Subcutaneous adipose tissue (tissue), 4 donors: ENCODE measurements around the gene FBXL17. TPM values are rescaled to one million over a fixed set of nuclear protein-coding genes. Genes with fewer than 3 reads are reported as not detected.

ENCODE experiments used
- total RNA-seq, 4 donors: library from RNA; depleted of rRNA; stranded (reverse); fragments of >200 nt; gene quantifications; one replicate each; pipeline ENCODE4 v1.1.0, GENCODE V29; 2016
- TF ChIP-seq, protein P1 (sequence below): fragments of 450-650 bp; IDR thresholded peaks from one replicate; pipeline ENCODE4 v1.5.1; 2016; ENCODE audit warnings: low read depth, mild to moderate bottlenecking, control low read depth, antibody characterized with exemption, moderate library complexity

FBXL17 gene
- total RNA-seq, 4 donors from 2014 or later: 19.4 to 22.2 (median 21.3) TPM

DNA sequence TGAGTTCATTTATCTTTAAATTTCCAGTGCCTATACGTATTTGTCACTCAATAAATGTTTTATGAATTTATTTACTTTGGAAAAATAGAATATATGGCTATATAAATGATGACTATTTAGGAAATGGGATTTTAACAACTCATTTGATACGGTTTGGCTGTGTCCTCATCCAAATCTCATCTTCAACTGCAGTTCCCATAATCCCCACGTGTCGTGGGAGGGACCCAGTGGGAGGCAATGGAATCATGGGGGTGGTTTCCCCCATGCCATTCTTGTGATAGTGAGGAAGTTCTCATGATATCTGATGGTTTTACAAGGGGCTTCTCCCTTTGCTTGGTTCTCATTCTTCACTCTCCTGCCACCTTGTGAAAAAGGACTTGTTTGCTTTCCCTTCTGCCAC lies 523.6 kb downstream of the FBXL17 start:
- TF ChIP-seq, protein P1, sequence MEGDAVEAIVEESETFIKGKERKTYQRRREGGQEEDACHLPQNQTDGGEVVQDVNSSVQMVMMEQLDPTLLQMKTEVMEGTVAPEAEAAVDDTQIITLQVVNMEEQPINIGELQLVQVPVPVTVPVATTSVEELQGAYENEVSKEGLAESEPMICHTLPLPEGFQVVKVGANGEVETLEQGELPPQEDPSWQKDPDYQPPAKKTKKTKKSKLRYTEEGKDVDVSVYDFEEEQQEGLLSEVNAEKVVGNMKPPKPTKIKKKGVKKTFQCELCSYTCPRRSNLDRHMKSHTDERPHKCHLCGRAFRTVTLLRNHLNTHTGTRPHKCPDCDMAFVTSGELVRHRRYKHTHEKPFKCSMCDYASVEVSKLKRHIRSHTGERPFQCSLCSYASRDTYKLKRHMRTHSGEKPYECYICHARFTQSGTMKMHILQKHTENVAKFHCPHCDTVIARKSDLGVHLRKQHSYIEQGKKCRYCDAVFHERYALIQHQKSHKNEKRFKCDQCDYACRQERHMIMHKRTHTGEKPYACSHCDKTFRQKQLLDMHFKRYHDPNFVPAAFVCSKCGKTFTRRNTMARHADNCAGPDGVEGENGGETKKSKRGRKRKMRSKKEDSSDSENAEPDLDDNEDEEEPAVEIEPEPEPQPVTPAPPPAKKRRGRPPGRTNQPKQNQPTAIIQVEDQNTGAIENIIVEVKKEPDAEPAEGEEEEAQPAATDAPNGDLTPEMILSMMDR: no peak

DNA sequence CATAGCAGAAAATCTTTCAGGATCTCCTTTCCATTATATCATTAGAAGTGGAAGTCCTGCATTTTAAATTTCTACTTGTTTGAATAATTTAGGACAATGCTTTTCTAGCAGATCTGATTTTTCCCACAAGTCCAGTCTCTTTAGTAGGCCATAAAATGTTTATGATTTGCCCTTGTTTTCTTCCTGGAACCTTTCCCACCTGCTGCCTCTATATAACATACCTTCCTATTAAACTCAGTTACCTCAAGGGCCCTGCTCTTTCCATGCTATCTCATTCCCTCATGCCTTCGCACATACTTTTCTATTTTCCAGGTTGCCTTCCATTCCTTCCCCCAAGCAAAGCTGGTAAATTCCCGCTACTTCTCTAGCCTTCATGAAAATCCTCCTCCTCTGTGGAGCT lies 524.1 kb downstream of the FBXL17 start:
- TF ChIP-seq, protein P1: no peak

DNA sequence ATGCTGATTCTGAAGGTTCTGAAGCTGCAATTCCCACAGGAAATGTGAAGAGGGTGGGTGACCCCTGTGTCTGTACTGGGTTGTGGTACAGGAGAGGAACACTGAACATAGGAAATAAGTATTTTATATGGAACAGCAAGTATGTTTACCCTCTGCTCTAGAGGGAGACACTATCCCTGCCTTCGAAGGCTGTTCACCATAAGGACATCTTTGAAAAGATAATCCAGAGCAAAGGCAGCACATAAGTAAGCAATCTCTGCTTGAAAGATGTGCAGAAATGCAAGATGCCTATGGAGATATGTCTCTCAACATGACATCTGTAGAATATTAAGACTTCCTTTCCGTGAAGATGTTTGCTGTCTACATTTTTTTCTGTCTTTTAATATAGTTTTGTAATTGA lies 526.7 kb downstream of the FBXL17 start:
- TF ChIP-seq, protein P1: no peak

DNA sequence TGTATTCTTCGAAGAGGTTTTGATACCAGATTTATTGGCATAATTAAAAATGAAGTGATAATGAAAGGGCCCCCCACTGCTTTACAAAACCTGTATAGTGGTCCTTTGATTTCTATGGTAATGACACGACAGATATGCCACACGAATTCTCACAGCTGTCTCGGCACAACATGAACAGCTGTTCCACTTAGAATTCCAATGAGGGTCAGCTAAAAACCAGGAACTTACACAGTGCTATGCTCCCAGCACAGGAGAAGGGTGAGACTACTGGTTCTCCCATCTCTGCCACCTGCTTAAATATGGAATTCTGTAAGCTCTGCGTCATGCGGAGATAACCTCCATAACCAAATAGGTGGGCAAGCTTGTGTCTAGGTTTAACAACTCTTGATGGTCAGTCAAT lies 528.2 kb downstream of the FBXL17 start:
- TF ChIP-seq, protein P1: no peak

DNA sequence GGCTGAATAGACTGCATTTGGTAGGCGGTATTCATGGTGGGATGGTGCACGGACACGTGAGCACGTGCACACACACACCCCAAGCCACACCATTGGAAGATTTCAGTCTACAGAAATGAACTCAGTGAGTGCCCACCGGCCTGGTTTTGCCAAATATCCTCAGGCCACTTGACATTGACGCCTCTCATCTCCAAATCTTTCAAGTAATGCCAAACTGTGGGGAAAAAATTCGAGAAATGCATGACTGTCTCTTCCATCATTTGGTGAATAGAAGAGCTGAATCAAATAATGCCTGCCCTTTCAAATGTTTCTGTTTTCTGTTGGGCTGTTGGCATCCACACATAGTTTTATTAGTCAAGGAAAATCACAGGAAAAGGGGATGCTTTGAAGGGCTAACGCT lies 528.9 kb downstream of the FBXL17 start:
- TF ChIP-seq, protein P1: no peak

DNA sequence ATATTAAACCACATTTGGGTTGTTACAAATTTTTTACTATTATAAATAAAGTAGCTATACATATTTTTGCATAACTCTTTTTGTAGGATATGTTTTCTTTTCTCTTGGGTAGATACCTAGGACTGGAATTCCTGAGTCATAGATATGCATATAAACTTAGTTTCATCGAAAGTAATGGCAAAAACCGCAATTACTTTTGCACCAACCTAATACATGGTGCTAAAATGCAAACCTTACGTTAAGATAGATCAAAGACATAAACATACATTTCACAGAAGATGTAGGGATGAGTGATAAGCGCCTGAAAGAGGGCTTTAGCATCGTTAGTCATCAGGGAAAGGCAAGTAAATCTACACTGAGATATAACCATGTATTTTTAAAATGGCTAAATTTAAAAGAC lies 532.8 kb downstream of the FBXL17 start:
- TF ChIP-seq, protein P1: no peak

DNA sequence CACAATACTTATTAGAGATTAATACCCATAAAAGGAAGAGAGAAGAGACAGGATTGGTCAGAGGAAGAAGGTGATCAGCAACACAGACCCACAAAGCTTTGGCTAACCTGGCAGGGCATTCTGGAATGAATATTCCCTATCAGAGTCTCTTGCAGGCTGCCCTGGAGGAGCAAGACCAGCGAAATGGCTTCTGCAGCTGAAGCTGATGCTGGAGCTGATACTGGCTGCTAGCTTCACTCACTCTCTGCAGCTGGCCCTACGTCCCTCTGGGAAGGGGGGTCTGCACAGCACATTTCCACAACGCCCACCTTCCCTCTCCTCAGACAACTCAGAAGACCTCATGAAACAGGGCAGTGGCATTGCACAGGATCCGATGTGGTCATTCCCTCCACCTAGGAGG lies 541.3 kb downstream of the FBXL17 start:
- TF ChIP-seq, protein P1: no peak
